ENCODE results near the gene WDR5. TPM values are rescaled to one million over a fixed set of nuclear protein-coding genes. Genes with fewer than 3 reads are reported as not detected.

Gene WDR5
- total RNA-seq, 2 donors from 2014 or later, result 20.7 to 22.7 TPM

GRCh38 chr9:134170532-134171315 lies 34.8 kb downstream of the WDR5 start:
- no peak for ATAC-seq
- DNase-seq, result no peak
- intact Hi-C loops (cut with DNase I, micrococcal nuclease), result loop anchor here (2.0 to 5.0 kb wide), 2 partner anchors 267 to 272 kb away; no protein-coding TSS in a partner anchor

- no peak for ATAC-seq
- DNase-seq, result no peak
- intact Hi-C loops (cut with DNase I, micrococcal nuclease), result loop anchor here (2.0 to 5.0 kb wide), 2 partner anchors 266 to 271 kb away; no protein-coding TSS in a partner anchor
These were observed 35.7 kb downstream of the WDR5 start for GRCh38 chr9:134171316-134172197.

DNA sequence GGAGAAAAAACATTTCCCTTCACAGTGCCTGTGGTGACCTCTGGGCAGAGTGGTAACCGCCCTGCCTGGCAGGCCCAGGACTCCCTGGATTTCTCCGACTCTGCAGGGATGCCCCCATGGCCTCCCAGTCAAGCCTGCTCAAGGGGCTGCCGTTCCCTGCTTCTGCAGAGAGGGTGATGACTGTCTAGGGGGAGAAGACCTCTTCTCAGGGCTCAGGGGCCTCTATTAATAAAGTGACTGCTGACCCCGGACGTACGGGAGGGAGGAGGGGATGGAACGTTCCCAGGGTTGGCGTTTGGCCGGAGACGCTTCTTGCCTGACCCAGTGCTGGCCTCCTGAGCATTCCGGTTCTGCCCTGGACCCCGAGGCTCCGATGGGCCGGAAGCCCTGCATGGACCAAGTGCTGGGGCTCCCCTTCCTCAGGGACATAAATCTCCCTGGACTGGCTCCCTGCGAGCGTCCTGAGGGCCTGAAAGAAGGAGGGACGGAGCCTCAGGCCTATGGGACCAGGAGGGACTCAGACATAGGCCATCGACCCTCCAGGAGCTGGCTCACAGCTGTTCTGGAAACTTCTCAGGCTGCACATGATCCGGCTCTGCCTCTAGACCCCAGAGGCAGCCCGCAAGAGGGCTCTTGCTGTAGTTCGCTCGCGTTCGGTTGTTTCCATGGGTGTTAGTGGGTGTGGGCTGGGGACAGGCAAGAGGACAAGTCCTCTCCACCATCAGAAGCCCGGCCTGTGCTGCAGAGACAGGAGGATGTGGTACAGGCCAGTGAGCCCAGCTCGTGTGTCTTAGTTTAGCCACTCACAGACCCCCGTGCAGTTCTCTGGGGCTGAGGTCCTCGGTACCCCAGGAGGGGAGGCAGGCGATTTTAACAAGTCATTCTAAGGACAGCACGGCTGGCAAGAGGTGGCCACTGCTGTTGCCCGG lies 36.6 kb downstream of the WDR5 start:
- intact Hi-C loops (cut with DNase I, micrococcal nuclease), result loop anchor here in 1 of 2 donors (5.0 kb wide), 1 partner anchor 265 kb away; no protein-coding TSS in a partner anchor
- DNase-seq (no peak), ATAC-seq (no peak)

DNA sequence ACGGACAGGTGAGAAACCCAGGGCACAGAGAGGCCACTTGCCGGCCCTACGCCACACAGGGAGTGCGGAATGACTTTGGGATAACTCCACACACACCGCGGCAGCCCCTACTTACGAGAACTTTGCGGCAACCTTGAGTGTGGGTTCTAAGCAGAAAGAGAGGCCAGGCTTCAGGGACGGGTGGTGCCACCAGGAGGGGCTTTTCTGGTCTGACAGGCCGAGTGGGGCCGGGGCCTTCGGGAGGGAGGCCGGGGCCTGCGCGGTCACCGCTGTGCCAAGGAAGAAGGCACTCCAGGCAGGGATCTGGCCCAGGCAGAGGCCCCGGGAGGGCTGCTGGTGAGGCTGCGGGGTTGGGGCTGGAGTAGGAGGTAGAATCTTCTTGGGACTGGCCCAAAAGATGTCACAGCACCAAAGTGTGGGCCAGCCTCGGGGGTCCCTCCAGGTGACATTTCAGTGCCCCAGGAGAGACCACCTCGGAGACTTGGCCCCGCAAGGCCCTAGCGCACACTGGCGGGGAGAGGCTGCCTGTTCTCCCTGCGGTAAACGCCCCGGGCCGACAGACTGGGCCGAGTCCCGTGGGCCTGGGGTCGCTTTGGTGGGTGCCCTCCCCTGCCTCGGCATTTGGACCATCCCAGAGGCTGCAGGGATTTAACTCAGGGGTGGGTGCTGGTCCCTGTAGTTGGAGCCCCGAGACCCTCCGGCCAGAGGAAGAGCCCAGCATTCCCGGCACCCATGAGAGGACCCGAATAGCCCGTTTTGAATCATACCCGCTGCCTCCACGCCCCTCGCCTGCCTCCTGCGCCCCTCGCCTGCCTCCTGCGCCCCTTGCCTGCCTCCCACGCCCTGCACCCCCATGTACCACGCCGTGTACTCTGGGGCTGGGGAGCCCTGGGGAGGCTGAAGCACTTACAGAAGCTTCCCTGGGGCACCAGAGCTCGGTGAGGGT lies 37.5 kb downstream of the WDR5 start:
- intact Hi-C loops (cut with DNase I, micrococcal nuclease), result loop anchor here in 1 of 2 donors (5.0 kb wide), 1 partner anchor 264 kb away; no protein-coding TSS in a partner anchor
- DNase-seq, result no peak

GRCh38 chr9:134174073-134174449 lies 38.2 kb downstream of the WDR5 start:
- intact Hi-C loops (cut with DNase I, micrococcal nuclease), result loop anchor here in 1 of 2 donors (5.0 kb wide), 1 partner anchor 263 kb away; no protein-coding TSS in a partner anchor
- DNase-seq (no peak), ATAC-seq (no peak)

More for the DNA sequence above, 37.5 kb downstream of the WDR5 start:
- no peak for ATAC-seq

DNA sequence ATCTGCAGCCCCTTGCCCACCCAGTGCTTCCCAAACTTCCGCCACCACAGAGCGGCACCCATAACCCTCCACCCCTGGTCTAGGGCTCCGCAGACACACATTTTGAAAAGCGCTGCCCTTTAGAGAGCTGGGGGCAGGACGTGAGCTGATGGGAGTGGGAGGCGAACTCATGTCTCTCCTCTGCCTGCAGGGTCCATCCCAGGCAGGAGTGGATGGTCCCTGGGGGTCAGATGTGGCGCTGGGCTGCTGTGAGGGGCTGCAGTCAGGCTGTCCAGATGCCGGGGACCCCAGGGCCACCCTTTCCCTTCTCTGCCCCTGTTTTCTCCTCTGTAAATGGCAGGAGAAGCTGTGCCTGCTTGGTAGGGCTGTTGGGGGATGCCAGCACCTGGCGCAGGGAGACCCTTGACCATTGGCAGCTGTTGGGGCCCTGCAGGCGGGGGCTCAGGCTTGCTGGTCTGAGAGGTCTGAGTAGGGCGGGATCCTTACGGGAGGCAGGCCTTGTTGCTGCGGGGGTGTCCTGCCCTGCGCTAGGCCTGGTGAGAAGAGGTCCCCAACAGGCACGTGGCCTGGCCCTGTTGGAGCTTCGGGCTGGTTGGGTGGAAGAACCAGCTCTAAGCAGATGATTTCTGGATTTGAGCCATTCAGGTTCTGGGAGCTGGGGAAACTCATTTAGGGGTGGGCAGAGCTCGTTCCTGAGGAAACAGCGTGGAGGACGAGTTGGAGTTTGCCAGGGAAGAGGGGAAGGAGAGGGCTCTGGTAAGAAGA lies 38.8 kb downstream of the WDR5 start:
- intact Hi-C loops (cut with DNase I, micrococcal nuclease), result loop anchor here in 1 of 2 donors (5.0 kb wide), 1 partner anchor 263 kb away; no protein-coding TSS in a partner anchor
- ATAC-seq (no peak), DNase-seq (no peak)

DNA sequence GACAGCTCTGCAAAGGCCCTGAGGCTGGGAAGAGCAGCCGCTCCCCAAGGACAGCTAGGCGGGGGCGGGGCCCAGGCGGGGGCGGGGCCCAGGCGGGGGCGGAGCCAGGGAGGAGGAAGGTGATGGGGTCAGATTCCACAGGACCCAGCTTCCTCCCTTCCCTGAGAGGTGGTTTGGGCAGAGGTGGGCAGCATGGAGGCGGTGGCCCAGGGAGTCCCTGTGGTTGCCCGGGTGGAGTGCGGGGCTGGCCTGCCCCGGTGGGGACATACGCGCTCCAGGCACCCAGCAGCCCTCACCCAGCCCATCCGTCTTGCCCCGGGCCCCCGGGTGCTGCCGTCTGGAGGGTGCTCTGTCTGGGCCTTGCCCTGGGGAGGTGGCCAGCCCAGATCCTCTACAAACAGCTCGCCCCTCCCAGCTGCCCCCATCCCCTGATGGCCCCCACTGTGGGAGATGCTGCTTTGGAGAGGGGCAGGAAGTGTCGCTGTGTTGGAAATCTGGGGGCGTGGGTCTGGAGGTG lies 39.5 kb downstream of the WDR5 start:
- intact Hi-C loops (cut with DNase I, micrococcal nuclease), result no loop called here
- ATAC-seq (peak; percentile 78), DNase-seq (no peak)

GRCh38 chr9:134175808-134176598 lies 40.1 kb downstream of the WDR5 start:
- intact Hi-C loops (cut with DNase I, micrococcal nuclease), result no loop called here
- DNase-seq, result no peak
- no peak for ATAC-seq

DNA sequence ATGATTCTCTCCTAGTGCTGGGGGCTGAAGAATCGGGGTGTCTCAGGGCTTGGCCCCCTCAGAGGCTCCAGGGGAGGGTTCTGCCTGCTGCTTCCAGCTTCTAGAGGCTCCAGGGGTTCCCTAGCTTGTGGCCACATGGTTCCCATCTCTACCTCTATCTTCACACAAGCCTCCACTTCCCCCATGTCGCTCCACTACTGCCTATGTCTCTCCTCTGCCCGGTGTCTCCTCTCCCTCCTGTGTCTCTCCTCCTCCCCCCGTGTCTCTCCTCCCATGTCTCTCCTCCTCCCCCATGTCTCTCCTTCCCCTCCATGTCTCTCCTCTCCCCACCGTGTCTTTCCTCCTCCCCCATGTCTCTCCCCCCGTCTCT lies 40.7 kb downstream of the WDR5 start:
- no peak for ATAC-seq
- intact Hi-C loops (cut with DNase I, micrococcal nuclease), result no loop called here

GRCh38 chr9:134177186-134177585 lies 41.3 kb downstream of the WDR5 start:
- ATAC-seq (no peak), DNase-seq (no peak)
- intact Hi-C loops (cut with DNase I, micrococcal nuclease), result no loop called here

More for the DNA sequence above, 40.7 kb downstream of the WDR5 start:
- DNase-seq, result no peak

DNA sequence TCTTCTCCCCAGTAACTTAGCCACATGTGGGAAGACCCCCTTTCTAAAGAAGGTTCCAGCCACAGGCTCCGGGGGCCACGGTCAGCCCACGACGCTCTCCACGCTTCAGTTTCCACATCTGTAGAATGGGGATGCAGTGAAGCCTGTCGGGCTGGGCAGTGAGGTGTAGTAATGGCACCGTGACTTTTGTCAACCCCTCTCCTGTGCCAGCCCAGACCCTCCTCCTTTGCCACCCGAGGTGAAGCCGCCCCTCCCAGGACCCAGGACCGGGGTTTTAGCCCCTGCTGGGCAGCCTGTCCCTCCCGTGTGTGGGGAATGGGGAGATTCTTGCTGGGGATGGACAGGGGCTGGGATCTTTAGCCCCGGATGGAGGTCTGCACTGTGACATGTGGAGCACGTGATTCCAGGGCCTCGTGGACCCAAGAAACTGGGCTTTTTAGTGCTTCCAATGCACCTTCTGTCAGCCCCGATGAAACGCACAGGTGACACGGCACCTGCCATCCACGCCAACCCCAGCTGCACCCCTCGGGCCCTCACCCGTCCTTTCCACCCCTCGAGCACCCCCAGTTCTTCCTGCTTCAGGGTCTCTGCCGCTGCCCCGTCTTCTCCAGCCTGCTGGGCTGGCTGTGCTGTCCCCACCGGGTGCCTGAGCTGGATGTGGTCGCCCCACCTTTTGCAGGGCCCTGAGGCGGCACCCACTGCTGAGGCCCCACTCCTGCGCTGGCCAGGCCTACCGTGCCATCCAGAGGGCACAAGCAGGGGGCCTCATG lies 41.9 kb downstream of the WDR5 start:
- ATAC-seq, result no peak
- intact Hi-C loops (cut with DNase I, micrococcal nuclease), result no loop called here
- DNase-seq, result no peak

DNA sequence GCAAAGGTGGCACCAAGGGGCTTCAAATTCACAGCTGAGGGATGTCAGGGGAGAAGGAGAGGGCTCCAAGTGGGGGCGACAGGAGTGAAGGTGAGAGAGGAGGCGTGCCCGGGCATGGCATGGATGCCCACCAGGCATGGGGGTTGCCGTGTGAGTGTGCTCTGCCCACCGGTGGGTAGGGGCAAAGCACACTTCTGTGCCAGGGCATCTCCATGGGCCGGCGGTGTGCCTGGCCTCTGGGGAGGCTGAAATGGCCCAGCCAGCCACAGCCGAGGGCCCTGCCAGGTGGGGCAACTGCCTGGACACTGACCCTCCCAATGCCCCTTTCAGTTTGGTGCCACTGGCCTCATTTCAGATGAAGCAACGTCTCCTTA lies 42.5 kb downstream of the WDR5 start:
- intact Hi-C loops (cut with DNase I, micrococcal nuclease), result no loop called here
- peak in 1 of 2 donors; percentile 21 for DNase-seq
- no peak for ATAC-seq

GRCh38 chr9:134178768-134179551 lies 43.1 kb downstream of the WDR5 start:
- DNase-seq, result peak; percentile 11 to 39
- ATAC-seq, result no peak
- intact Hi-C loops (cut with DNase I, micrococcal nuclease), result no loop called here

DNA sequence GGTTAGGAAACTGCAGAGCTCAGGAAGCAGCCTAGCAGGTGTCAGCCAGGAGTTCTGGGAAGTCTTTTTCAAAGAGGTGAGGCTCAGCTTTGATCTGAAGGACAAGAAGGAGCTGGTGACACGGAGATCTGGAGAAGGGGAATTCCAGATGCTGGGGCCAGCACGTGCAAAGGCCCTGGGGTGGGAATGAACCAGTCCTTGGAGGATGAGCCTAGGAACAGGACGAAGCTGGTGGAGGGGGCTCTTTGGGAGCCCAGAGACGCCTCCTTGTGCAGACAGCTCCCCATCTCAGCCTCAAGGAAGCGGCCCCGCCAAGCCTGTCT lies 43.7 kb downstream of the WDR5 start:
- DNase-seq, result no peak

More for the DNA sequence above, 43.7 kb downstream of the WDR5 start:
- intact Hi-C loops (cut with DNase I, micrococcal nuclease), result no loop called here
- ATAC-seq, result no peak
